ENCODE results near the gene BLVRB.
"Not testable (repeated sequence)": the region's sequence is repeated elsewhere in the genome, so short reads cannot be mapped to it uniquely, and the experiment has no call there.

Gene BLVRB

GRCh38 chr19:40410030-40410389 is 55.5 kb downstream of the BLVRB start:
- in situ Hi-C loops (cut with MboI; ENCODE audit: low sequenced_read_pairs), result no loop called here

GRCh38 chr19:40408598-40408925 is 57.0 kb downstream of the BLVRB start:
- in situ Hi-C loops (cut with MboI; ENCODE audit: low sequenced_read_pairs), result not testable (repeated sequence)

- in situ Hi-C loops (cut with MboI; ENCODE audit: low sequenced_read_pairs), result no loop called here
Observed at GRCh38 chr19:40407714-40408597, 57.6 kb downstream of the BLVRB start.

- in situ Hi-C loops (cut with MboI; ENCODE audit: low sequenced_read_pairs), result no loop called here
Observed at GRCh38 chr19:40403262-40403984, 62.1 kb downstream of the BLVRB start.

- in situ Hi-C loops (cut with MboI; ENCODE audit: low sequenced_read_pairs), result no loop called here
Observed at GRCh38 chr19:40400559-40400958, 65.0 kb downstream of the BLVRB start.

- in situ Hi-C loops (cut with MboI; ENCODE audit: low sequenced_read_pairs), result no loop called here
Observed at GRCh38 chr19:40398417-40399131, 67.0 kb downstream of the BLVRB start.

Data from HL-60/S4 (cell line).